AG08396 (cell line): ENCODE results near the gene HEY2.
"Not testable (repeated sequence)": the region's sequence is repeated elsewhere in the genome, so short reads cannot be mapped to it uniquely, and the experiment has no call there.

Experiments used
- DNase-seq: peaks from one replicate; pipeline ENCODE4 v3.0.0; 2012; ENCODE audit warnings: low spot score, mixed read lengths

The HEY2 gene

DNA sequence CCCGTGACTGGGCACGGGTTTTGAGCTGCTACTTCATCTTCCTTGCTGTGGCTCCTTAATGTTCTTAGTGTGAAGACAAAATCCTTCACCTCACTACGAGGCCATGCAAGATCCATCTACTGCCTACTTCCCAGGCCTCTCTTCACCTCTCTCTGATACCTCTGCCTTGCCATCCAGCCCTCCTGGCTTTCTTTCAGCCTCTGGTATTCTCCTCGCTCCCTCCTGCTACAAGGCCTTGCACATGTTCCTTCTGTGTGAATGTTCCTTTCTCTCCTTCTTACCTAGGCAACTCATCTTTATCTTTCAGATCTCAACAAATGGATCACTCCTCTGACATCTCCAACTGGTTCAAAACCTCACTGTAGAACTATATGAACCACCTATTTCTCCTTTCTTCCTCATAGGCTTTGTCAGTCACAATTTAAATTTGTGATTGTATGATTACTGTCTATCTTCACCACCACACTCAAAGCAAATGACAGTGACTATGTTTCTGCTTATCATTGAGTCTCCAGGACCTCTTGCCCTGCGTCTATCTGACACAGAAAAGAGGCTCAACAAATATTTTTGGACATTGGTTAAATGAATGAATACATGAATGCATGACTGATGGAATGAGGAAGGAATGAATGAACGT, 19.8 kb downstream of the HEY2 start:
- DNase-seq, result no peak

DNA sequence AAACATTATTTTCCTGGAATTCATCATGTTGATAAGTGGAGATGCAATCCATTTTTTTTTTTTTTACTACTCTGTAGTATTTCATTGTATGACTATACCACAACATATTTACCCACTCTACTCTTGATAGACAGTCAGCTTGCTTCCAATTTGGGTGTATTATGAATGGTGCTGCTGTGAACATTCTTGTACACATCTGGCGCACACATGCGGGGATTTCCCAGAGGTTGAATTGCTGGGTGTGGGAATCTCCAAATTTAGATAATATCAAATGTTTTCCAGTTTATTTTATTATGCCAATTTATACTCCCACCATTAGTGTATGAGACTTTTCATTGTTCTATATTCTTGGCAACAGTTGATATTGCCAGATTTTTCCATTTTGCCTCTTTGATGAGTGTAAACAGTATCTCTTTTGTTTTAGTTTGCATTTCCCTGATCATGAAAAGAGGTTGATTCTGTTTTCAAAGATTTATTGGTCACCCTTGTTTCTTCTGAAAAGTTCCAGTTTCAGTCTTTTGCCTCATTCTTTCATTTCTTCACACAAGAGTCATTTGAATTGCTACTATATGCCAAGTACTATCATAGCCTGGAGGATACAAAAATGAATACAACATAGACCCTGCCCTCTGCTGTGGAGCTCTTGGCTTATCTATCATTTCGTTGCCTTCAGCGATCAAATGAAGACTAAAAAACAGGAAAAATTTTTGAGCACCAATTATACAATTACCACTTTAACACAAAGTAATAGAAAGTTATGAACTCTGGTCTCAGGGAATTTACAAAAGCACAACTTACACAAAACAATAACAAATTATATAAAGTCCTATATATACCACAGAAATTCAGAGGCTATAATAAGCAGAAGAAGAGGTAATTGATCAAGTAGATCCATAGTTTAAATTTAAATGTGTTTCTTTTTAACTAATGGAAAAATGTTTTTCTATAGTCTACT, 24.2 kb downstream of the HEY2 start:
- no peak for DNase-seq

DNA sequence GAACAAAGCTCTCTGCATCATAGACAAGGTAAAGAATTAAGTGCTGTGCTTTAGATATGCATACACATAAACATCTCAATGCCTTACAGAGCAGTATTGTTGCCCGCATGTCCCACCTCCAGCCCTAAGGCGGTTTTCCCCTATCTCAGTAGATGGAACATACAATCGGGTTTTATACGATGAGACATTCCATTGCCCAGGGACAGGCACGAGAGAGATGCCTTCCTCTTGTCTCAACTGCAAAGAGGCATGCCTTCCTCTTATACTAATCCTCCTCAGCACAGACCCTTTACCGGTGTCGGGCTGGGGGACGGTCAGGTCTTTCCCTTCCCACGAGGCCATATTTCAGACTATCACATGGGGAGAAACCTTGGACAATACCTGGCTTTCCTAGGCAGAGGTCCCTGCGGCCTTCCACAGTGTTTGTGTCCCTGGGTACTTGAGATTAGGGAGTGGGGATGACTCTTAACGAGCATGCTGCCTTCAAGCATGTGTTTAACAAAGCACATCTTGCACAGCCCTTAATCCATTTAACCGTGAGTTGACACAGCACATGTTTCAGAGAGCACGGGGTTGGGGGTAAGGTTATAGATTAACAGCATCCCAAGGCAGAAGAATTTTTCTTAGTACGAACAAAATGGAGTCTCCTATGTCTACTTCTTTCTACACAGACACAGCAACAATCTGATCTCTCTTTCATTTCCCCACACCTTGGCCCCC, 26.8 kb downstream of the HEY2 start:
- DNase-seq, result not testable (repeated sequence)

DNA sequence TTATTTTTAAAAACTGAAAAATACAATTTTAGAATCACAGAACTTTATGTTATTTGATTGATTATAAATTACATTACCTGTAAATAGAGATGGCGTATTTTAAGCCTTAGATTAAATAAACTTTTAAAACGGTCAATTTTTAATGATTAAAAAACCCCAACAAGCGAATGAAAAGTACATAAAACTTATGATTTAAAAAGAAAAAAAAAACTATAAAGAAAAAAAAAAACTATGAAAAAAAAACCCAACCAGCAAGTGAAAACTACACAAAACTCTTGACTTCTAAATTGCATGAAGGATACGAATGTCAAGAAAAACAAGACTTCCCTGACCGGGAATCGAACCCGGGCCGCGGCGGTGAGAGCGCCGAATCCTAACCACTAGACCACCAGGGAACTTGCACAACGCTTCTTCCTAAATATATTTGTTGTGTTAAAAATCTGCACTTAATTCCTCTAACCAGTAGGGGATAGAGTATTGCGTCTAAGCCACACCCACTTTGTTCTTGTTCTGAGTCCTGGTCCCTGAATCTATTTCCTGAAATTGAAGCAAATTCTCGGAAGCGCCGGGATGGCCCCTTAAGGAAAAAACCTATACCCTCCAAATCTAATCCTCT, 30.6 kb downstream of the HEY2 start:
- peak; percentile 84 for DNase-seq

DNA sequence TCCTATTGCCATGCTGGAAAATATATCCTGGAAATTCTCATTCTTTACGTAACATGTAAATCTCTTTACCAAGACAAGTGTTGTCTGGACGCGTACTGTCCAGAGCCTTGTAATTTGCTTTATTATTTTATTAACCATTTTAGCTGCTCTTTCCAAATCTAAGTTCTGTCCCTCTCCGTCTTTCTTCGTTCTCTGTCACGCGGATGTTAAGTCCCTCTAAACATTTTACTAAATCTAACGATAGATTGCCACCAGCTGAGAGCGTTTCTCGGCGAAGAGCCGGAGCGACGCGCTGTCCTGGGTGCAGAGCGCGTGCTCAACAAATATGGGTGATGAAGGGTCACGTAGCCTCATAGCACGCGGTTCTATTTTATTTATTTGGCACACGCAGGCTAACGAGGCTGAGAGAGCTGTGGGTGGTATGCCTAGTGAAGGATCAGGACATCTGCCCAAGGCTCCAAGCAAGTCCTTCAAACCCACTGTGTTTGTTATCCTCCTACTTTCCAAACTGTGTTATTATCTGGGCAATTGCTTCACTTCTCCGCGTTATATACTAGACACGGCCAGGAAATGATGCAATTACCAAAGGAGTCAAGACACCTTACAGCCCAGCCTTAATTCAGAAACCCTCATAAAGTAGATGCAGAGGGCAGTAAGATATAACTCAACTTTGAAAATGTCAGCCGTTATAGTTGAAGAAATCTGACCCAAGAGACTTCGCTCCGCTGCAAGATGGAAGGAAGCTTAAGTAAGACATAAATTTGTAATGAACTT, 31.3 kb downstream of the HEY2 start:
- peak; percentile 59 for DNase-seq

DNA sequence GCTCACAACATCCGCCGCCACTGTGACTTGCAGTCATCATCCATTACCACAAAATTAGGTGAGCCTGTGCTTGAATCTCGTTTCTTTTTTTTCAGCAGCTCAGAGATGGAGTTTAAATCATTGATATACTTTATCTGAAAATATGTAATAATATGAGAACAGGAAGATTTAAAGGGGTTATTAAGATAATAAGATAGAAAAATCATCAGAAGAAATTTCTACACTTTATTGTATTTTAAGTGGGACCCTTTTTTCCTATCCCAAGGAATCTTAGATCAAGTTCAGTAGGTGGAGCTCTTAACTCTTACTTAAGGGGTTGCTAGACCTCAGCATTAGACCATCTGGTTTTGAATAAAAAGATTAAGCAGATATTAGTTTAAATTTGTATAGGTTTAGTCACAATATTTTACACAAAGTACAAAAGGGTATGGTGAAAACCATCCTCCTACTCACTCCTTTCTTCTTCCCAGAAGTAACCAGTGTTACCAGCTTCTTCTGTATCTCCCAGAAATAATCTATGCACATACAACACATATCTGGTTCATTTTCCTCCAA, 32.0 kb downstream of the HEY2 start:
- DNase-seq, result no peak

DNA sequence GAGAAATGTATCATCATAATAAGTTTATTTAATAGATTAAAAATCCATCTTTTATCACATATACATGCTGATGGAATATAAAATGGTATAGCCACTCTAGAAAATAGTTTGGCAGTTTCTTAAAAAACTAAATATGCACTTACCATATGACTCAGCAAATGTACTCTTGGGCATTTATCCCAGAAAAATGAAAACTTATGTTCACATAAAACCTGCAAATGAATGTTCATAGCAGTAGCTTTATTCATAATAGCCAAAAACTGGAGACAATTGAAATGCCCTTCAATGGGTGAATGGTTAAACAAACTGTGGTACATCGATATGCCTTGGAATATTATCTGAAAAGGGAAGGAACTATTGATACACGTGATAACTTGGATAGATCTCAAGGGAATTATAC, 34.9 kb downstream of the HEY2 start:
- DNase-seq, result no peak

DNA sequence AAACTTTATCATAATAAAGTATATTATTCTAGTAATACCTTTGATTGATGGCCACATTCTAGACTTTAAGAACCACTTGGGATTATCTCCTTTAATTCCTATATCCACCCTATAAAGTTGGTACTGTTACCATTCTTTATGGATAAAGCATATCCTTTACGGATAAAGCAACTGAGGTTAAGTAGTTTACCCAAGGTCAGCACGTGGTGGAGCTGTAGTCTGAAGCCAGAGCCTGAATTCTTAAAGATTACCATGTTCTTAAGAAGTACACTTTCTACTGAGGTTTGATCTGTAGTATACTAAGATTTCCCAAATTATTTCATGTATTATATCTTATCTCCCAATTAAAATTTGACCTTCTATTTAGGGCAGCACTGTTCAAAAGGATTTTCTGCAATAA, 38.4 kb downstream of the HEY2 start:
- DNase-seq, result no peak

DNA sequence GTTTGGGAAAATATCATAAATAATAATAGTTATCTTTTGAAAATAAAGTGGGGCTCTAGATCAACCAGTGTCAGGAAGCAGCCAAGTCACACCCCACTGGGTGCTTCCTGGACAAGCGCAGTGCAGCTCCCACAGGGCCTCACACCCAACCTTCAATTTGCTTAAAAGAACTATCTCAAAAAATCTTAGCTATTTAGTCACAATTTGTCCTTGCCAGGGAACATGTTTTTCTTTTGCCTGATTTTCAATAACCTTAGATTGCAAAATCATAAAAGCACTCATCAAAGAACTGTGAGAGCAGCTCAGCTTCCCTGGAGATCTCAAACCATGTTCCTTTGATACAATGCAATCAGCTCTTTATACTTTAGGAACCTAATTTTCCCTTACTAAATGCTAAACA, 39.7 kb downstream of the HEY2 start:
- DNase-seq, result no peak

DNA sequence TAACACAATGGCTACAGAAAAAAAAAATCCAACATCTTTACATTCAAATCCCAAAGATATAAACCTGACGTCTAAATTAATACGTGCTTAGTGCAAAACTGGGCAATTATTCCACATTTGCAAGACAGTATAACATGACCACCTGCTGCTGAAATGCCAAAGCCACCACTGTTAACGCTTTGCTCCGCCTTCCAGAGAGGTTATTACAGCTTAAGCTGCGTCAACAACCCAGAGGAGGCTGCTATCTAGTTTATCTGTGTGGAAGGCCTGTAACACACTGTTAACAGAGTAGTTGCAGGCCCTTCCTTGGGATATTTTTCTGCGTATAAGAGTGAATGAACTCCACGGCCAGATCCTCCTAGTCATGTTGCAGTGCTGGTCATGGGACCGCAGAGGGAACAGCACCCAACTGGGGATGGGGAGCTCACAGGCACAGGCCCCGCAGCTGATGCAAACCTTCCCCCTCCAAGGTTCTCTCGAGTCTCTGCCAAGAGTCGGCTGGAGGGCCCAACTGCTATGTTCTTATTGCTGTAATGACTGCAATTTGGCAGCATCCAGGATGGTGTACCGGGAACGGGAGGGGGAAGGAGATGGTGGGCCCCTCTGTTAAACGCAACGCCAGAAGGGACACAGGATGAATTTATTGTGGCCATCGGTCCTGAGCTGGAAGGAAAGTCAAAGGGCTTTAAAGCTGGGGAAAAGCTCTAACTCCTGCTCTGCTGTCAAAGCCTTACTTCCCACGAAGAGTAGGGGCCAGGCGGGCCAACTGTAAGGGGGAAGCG, 40.3 kb downstream of the HEY2 start:
- DNase-seq, result peak; percentile 30

DNA sequence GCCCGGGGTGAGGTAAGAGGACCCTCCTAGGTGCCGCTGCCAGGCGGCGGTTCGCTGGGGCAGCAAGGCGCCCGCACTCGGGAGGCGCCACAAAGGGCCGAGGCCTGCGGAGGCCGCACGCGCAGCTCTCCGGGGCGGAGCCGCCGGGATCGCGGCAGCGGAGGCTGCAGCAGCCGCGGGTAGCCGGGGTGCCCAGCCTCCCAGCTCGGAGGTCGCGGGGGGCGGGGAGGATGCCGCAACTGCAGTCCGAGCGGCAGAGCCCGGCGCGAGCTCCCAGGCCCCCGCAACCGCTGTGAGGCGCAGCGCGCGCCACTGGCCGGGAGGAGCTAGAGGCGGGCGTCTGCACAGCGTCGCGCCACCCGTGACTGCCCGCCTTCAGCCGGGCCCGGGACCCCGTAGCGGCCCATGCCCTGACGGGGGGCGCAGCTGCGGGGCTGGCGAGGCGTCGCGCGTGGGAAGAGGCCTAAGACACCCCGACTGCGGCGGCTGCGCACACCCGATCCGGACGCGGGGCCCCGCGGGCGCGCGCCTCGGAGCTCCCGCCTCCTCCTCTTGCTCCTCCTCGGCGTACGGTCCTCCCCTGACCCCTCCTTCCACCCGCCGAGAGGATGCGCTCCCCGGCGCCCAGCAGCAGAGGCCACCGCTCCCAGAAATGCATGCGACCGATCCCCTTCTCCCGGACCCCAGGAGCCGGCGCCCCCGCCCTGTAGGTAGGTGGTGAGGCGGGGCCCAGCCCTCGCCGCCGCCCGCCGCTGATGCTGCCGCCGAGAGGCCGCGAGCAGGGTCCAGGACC, 41.1 kb downstream of the HEY2 start, which contains the start of gene NCOA7:
NCOA7 (plus strand) TSS at position 603 of the 793 bp plus-strand sequence. CDS start 24,395 bp downstream, outside the sequence.
- peak; percentile 86 for DNase-seq

DNA sequence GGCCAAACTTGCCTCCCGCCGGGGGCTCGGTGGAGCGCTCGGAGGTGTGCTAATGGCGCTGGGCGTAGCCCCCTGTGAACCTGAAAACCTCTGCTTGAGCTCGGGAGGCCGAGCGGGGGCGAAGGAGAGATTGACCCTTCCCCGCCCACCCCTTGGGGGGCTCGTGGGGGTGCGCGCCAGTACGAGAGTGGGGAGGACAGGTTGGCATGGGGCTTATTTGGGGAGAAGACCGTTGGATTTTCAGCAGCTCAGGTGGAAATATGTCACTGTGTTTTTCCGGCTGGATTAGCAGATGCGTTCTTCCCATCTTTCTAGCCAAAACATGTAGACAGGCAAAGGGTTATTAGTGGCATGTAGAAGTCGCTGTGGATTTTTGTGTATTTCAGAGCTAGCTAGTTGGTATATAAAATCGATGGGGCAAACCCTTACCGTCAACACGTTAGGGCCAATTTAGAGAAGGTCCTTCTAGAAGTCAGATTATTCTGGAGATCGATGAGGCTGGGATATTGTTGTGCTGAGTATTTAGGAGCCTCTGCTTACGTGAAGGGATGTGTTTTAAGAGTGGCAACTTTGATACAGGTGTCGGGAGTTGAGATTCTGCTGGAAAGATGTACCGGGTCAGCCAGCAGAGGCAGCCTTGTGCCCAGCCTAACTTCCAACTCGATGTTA, 41.9 kb downstream of the HEY2 start:
- DNase-seq, result peak; percentile 66

DNA sequence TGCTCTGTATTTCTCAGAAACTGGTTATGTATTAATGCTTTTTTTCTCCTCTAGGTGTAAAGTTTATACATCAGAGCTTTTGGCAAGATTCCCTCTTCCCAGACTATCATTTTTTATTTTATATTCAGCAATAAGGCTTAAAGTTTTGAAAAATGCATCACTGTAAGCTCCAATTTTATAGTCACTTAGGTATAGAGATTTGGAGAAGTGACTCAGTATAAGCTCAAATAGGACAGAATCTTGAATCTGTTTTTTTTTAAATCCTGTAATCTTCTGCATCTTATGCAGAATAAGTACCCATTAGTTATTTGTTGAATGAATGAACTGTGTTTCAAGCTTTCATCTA, 42.4 kb downstream of the HEY2 start:
- DNase-seq, result no peak

DNA sequence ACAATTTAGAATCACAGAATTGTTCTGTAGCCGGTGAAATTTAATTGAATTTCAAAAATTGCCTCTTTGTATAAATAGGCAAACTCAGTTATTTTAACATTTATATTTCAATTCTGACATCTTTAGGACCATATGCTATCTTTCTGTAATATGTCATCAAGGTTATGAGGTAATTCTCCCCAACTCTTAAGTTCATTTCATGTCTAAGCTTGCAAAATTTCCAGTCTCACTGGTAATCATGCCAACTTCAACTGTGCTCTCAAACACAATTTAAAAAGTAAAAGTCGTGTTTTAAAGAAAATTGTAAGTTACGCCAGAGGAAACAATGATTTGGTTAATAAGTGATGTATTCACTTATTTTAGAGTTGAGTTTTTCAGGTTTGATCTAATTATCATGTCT, 42.7 kb downstream of the HEY2 start:
- DNase-seq, result no peak

DNA sequence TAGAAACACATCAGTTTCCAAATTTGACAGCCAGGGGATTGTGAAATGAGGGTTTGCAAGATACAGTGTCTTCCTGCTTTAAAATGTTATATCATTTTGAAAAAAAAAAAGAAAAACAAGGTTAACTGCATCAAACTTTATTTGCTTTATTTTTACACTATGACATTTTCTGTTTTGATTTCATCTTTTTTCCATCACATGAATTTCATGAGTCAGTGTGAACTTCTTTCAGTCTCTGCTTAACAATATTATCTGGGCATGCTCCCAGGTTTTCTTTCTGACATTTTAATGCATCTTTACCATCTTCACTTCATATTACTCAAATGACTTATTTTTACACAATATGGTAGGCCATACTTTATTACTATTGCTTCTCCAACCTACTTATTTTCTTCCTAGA, 43.2 kb downstream of the HEY2 start:
- DNase-seq, result no peak

DNA sequence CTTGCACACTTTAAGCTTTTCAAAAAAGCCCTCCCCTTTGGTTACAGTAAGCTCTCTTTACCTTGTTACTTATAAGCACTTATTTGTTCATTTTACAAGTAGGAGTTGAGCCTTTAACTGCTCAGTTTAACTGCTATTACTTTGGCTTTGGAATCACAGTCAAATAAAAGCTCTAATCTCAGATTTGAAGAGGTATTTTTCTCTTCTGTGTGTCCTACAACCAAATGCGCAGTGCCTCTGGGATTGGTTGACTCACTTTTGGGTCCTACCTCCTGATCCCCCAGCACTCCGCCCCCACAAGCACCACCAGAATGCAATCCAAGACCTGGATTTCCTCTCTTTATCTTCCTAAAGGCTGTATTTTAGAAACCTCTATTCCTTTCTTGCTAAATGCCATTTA, 43.8 kb downstream of the HEY2 start:
- DNase-seq, result no peak

DNA sequence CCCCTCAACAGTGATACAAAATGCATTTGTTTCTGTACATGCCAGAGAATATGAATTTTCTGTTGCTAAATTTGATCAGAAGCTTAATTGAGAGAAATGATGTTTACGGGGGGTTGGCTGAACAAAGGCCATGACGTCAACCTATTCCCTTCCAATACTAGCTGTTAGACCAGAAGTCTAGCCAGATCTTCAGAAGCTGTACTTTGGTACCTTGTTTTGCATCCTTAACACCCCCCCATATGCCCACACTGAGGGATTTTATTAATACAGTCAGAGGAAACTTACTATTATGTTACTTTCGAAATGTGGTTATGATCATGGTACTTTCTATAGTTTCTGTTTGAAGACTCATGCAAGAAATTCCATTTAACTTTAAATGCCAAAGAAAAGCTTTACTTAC, 44.4 kb downstream of the HEY2 start:
- no peak for DNase-seq

DNA sequence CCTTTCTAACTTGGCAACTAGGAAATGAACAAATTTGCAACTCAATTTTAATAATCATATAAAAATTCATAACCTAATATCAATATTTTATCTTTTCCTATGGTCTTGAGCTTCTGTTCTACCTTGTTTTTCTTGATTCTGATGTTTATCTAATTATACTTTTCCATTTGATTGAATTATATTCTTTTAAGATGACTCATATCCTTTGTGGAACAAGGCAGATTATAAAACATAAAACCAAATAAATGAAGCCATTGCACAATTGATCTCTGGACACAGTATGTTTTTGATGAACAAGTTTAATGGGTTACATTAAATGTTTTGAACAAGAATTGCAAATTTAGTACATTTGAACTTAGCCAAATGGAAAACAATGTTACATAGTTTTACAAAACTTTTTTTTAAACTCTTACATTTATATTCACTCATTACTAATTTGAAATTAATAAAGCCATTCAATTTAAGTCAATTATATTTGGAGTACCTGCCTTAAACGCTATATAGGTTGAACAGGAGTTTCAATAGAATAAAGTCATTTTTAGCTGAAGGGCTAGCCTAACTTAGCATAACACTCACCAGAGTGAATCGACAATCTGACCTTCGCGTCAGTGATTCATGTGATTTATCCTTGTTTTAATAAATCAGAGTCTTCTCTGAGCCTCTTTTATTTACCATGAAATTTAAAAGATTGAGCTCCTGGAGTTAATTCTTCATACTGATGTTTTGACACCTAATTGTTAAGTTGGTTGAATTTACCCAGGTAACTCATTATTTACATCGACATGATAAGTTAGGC, 45.1 kb downstream of the HEY2 start:
- no peak for DNase-seq
